GM19467 (cell line): Measurements from ENCODE around the gene FRAS1.
"Not testable (repeated sequence)": the region's sequence is repeated elsewhere in the genome, so short reads cannot be mapped to it uniquely, and the experiment has no call there.

Experiments
- ATAC-seq: cut with Tn5 transposase; IDR thresholded peaks from one replicate; pipeline ENCODE4 v1.9.1; 2021; ENCODE audit warnings: mild to moderate bottlenecking, moderate library complexity; ENCODE audit not compliant: unreplicated experiment

Gene FRAS1

DNA sequence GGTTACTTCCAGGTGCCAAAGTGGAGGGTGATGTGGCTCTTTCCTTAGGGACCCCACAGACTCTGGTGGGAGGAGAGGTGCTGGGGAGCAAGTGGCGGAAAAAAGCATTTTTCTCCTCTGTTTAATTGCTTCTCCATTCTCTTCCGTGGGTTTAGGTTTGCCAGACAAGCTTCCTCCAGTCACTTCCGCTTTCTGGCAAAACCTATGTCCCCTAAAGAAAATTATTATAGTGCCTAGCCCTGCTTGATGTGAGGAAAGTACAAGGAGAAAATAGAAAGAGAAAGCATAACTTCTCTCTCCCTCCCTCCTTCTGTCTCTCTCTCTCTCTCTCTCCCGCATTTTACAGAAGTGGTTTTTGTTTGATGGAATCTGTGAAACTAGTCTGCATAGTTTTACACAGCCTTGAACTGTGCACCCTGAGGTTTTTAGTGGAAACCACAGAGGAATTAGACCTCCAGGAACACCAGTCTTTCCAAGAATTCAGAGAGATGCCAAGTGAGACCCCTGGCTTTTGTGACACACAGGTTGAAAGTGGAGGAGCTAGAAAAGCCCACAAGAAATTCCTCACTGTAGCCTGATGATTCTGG lies 263.3 kb downstream of the FRAS1 start:
- ATAC-seq, result no peak

DNA sequence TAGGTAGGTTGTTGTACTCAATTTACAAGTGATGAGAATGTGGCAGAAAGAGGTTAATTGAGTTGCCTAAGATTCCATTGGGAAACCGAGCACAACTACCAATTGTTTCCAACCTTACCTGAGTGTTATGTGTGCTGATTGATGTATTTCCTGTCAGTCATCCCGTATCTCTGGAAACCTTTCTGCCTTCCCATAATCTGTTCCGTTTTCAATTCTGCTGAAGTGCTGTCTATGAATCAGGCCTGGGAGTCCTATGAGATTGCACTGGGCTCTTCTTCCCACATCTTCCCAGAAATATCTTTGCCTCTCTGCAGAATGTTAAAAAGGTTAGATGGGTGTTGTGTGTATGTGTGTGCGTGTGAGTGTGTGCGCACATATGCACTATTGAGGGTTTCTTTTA lies 264.9 kb downstream of the FRAS1 start:
- no peak for ATAC-seq

DNA sequence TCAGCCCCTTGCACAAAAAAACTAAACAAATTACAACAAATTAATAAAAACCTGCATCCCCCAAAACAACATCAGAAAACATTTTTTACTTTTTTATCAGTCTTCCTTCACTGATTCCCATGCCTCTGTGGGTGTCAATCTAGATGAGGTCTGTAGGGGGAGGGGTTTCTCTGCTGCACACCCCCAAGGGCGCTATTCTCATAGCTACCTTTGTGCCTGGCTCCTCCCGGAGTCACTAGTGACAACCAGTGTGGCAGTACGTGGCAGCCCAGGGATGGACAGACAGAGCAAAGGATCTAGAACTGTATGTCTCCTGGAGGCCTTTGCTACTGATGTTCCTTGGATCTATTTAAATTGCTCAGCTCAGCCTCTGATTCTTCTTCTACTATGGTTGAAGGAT lies 266.3 kb downstream of the FRAS1 start:
- ATAC-seq, result no peak

DNA sequence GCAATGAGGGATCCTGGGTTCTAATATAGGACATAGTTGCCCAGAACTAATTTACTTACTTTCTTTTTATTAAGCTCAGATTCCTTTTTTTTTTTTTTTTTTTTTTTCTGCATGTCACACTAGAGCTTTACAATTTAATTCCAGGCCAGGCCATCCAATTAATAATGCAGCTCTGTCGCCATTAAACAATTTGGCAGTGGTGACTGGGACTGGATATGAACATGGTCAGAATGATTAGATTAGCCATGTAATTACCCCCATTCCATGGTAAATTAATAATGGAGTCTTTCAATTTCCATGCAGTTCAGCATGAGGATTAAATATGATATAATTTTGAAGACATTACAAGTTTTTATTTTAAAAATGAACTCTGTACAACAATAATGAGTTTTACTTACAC lies 267.5 kb downstream of the FRAS1 start:
- no peak for ATAC-seq

DNA sequence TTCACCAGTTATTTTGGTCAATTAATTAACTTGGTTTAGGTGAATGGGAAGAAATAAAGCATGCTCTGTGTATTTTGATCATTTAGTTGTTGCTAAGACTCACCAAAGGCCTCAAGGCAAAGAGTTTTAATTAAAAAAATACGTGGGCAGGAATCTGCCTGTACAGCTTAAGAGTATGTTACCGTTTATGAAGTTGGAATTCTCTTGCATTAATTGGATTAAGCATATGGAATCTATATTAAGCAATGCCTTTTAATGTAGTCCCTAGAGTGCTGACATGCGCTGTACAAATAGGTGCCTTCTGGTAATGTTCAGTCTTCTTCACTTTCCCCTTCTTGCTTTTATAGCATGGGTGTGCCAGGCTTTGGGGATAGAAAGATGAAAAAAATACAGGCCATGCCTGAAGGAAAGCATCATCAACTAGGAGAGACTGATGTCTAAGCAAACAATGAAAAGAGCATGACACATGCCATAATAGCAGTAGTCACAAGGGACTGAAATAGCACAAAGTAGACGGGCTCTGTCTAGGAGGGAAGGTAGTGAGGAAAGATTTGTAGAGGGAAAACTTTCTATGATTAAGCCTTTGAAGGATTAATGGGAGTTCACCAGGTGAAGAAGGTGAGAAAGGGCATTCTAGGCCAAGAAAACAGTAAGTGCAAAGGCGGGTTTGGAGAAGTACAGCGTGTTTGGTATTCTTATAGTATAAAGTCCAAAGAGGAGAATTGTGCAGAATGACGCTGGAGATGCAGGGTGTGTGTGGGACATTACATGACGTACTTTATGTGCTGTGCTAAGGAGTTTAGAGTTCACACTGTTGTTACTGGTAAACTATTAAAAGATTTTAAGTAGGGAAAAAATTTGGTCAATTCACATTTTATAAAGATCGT lies 268.4 kb downstream of the FRAS1 start:
- ATAC-seq, result no peak

DNA sequence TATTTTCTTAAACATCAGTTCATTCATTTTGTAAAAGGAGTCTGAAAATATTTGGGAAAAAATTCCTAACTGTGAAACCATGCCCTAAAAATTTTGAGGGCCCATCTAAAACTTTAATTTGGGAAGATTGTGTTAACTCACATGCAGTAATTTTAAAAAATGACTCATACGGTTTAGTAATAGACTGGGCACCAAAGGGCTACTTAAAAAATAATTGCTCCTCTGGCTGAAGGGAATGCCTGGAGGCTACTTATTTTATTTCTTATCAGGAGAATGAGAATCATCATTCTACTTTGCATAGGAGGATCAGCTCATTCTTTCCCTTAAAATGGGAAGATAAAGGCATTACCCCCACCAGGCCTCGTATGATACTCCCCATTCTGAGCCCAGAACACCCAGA lies 271.5 kb downstream of the FRAS1 start:
- not testable (repeated sequence) for ATAC-seq

DNA sequence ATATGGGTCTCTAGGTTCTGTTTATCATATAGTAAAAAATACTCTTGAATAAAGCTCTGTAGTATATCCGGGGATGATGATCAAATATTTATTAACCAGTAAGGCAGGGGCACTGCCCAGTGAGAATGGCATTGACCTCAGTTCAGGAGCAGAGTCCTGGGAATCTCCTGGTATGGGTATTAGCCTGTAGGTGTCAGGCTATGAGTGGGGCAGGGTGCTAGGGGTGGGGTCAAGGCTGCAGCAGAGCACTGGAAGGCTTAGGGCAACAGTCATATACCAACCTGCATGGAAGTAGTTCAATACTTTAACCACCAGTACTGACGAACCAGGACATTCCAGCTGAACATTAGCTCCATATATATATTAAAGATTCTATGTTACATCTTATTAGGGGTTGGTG lies 274.1 kb downstream of the FRAS1 start:
- ATAC-seq, result no peak

DNA sequence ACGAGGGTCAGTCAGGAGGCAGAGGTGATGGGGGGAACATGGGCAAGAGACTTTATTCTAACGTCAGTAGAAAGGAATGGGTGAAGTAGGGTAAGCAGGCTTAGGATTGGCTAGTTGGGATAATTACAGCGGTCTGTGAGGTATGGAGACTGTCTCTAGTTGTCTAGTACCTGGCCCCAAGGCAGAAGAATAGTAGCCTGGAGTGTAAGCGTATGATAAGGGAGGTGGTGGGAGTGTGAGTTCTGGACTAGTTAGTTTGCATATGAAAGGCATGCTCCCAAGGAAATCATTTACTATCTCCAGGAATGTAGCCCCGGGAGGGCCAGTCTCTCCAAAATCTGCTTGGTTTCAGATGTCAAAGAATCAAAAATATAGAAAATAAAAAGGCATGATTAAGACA lies 274.8 kb downstream of the FRAS1 start:
- no peak for ATAC-seq

DNA sequence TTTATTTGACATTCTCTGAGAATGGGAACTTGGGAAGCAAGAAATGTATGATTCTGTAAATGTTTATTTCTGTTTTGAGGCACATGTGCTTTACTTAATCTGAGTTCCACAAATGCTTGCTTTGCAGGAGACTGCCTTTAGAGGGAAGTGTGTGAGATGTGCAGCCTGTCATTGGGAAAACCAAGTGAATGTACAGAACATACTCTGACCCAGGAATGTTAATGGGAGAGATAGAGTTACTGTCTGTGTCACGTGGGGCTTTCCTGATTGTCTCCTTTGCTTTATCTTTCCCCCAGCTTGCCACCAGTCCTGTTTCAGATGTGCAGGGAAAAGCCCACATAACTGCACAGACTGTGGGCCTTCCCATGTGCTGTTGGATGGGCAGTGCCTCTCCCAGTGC lies 275.9 kb downstream of the FRAS1 start:
- no peak for ATAC-seq

DNA sequence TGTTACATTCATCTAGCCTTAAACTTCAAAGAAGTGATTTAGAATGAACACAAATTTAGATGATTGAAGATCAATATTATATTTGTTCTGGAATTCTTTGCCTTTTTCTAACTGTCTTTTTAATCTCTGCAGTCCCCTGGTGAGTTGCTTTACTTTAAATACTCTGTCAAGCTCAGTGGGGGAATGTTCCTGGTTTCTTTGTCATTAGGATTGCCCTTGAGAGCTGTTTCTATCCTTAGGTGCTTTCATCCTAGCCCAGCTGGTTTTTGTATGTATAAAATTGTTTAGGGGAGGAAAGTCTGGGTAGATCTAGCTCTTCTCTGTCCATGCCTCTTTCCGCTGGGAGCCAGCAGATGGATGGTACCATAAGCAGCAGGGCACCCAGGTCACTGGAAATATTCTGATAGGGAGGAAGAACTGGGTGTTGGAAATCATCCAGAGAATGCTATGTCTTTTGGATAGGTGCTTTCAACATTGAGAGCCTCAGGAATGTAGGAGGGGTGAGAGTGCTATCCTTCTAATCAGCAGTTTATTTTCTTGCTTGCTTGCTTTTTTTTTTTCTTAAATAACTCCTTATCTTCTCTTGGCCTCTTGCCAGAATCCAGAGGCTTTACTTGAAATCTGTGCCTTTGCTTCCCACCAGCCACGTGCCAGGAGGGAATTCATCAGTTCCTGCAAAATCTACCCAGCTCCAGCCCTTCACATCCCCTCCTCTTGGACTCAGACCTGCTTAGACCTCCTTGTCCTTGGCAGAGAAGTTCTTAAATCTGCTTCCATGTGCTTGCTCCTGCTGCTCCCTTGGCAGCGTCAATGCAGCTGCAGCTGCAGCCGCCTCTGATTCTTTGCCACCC lies 279.2 kb downstream of the FRAS1 start:
- no peak for ATAC-seq

DNA sequence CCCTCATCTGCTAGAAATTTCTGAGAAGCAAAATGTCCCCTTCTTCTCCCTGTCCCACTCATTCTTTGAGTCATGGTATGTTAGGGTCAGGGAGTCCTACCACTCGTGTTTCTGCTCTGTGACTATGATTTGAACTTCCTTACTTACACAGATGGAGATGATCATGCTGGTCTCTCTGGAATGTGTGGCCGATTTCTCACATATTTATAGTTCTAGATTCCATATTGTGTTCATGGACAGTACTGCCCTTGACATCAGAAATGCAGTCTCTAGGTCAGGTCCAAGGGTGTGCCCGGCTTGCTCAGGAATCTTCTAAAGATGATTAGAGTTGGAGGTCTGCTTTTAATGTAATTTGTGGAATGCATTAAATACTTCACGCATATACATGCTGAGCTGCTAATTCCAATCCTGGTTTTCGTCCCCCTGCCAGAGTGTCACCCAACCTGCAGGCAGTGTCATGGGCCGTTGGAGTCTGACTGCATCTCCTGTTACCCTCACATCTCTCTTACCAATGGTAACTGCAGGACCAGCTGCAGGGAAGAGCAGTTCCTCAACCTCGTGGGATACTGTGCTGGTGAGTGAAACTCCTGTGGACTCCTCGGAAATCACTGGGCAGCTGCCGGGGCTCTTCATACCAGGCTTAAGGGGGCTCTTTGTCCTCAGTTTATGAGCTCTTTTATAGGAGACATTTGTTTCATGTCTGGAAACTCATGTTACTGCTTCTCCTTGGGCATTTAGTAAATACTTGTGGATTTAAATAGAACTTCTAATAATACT lies 280.3 kb downstream of the FRAS1 start:
- no peak for ATAC-seq

DNA sequence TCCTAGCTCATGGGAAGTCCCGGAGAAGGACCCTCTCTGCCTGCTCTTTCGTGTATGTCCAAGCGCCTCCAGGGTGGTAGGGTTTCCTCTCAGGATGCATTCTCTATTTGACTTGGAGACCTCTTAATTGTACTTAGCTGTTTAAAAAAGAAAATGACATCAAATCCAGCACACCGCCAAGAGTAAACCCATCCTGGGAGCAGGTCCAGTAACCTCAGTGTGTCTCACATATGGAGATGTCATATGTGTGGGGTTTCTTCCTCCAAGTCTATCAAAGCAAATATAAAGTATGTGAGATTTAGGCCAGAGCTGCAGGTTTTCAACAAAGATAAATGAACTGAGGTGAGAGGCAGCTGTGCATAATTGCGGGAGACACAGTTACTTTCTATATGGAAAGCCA lies 285.0 kb downstream of the FRAS1 start:
- no peak for ATAC-seq

DNA sequence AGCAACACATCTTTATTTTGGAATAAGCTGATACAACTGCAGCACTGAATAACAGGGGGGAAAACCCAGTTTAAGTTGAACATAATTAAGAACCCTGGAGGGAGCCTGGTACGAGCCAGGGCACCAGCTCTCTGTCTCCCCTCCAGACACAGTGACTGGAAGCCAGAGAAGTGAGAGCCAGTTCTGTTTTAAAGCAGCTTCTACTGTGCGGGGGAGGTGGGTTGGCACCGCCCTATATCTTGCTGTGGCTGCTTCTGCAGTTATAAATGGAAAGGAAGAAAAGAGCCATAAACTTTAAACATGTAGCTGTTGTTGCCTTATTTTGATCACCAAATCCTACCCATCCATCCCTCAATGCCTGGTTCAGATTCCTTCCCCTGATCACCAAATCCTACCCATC lies 286.6 kb downstream of the FRAS1 start:
- no peak for ATAC-seq

DNA sequence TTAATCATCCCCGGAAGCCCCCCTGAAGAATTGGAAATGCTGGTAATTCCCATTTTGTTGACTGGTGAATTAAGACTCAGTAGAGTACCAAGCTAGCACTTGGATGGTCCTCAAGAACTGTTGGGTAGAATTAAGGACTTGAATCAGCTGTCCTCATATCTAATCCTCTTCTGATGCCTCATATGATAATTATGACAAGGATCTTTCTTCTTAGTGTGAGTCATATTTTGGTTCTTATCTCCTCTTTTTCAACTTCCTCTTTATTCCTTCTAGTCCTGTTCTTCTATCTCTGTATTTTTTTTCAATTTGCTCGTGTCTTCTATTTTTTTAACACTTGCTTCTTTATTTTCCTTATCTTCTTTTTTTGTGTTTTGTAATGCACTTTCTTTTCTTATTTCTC lies 288.1 kb downstream of the FRAS1 start:
- ATAC-seq, result no peak

DNA sequence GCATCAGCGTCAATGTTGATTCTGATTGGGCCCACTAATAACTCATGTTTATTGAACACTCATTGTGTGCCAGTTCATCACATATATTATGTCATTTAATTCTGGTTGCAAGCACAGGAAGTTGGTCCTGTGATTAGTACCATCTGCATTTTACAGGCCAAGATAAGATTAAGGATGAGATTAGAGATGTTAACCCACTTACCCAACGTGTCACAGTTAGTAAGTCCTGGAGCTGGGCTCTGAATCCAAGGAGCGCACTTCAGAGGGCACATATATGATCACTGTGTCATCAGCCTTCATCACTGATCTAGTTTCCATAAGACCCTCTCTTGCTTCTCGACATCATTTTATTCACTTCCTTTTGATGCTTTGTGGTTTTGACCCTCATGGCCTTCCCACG lies 289.1 kb downstream of the FRAS1 start:
- ATAC-seq, result no peak

DNA sequence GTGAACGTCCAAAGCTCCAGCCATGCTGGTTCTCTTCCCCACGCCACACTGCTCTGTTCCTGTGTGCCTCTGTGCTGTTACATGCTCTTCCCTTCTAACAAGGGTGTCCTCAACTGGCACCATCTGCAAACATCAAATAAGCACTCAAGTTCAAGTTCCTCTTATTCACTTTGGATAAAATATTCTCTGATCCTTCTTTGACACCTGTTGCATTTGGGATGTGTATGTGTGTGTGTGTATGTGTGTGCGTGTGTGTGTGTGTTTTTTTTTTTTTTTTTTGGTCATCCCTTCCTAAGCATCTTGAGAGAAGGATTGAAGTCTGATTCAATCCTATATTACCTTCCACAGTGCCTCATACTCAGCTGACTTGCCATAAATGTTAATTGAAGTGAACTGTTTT lies 290.4 kb downstream of the FRAS1 start:
- no peak for ATAC-seq

DNA sequence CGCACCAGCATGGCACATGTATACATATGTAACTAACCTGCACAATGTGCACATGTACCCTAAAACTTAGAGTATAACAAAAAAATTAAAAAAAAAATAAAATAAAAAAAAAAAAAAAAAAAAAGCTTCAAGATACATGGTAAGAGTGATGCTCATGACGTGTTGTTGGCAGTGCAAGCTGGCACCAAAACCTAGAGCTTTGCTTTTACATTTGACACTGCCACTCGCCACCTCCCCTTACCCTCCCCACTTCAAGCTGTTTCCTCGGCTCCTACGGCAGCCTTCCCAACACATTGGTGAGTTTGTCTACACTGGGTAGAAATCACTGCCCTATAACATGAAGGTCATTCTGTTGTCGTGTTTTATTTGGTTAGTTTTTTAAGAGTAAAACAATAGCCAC lies 296.8 kb downstream of the FRAS1 start:
- ATAC-seq, result no peak

DNA sequence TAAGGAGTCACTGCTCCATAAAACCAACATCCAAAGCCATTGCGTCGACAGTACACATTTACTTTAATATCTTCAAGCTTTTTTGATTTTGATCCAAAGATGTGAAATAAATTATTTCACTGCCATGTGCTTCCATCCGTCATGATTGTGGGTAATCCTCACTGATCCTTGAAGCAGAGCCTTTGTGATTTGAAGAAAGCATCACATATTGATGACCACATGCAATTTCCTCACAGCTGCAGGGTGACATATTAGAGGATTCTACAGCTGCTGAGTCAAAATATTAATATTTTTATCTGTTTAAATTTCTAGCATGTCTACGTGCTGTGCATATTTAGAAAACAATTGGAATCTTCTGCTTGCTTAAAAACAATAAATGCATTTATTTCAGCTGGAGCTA lies 297.7 kb downstream of the FRAS1 start:
- ATAC-seq, result no peak

DNA sequence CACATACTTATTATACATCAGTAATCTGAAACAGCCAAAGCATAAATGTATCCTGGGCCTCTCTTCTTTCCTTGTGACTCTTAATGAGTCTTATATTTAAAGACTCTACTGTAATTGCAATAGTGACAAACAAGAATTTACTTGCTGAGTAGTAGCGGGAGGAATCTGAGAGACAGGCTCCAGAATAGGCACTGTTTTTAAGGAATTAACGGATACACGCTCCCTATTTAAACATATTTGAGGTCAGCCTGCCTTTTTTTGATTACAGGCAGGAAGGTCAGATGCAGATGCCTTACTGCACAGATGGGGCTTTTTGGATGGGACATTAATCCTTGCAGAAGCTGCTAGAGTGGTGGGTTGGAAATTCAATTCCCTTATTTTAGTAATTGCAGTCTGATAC lies 298.2 kb downstream of the FRAS1 start:
- no peak for ATAC-seq

DNA sequence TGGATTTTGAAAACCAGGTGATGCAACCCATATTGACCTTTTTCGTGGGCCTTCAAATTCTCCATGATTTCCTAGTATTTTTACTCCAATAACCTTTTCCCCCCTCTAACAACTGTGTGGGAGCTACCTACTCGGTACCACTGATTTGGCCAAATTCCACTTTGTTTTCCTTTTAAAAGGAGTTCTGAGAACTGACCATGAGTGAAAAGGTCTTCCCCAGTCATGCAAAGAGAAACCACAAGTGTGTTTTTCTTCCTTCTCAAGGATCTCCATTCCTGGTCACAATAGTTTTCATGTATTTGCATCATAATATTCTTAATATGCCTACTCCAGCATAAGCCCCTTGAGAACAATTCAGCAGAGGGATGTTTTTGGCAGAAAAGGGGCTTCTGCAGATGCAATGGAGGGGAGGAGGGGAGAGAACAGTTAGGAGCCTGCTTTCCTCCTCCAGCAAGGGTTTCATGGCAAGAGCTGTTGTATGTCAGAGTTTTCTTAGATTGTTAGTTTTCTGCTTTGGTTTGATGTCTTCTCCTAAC lies 299.2 kb downstream of the FRAS1 start:
- ATAC-seq, result no peak

DNA sequence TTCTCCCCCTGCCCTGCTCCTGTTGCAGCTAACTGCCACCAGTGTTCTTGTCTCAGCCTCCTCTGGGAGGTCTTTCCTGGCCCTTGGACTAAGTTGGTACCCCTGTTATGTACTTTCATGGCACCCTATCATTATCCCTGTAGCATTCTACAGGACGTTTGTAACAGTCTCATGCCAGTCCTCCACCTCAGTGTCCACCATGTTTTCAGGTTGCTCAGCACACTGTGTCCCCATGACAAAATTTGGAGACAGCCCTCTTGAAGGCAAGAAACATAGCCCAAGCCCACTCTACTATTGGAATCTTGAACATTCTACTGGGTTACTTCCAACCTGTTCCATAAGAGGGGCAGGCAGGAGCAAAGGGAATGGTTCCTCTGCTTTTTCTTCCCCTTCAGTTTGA lies 300.0 kb downstream of the FRAS1 start:
- ATAC-seq, result no peak
